Peyer's patch (tissue), 4 donors: Measurements from ENCODE around the gene PLA2G2D. TPM values are rescaled to one million over a fixed set of nuclear protein-coding genes. Genes with fewer than 3 reads are reported as not detected.

Experiments used
- DNase-seq, 3 donors: peaks; one replicate each; pipeline ENCODE4 v3.0.0-alpha.2; 2017 to 2019
- H3K27ac ChIP-seq, 4 donors: fragments of 200-600 bp; sonication (generic); one replicate each; pipeline ENCODE4 v1.5.1; 2016 to 2019
- H3K27me3 ChIP-seq, 2 donors: fragments of 200-600 bp; sonication (generic); one replicate each; pipeline ENCODE4 v1.5.1; 2019
- H3K36me3 ChIP-seq, 3 donors: fragments of 200-600 bp; sonication (generic); one replicate each; pipeline ENCODE4 v1.5.1; 2016 to 2019
- H3K4me1 ChIP-seq, 4 donors: fragments of 200-600 bp; sonication (generic); one replicate each; pipeline ENCODE4 v1.5.1; 2016 to 2019
- H3K4me3 ChIP-seq, 4 donors: fragments of 200-600 bp; sonication (generic); 1 replicate in 3 of 4; 2 replicates in 1 of 4; pipeline ENCODE4 v1.5.1; 2016 to 2019; ENCODE audit warnings: mild to moderate bottlenecking in 1 of 4
- H3K9me3 ChIP-seq, 4 donors: fragments of 200-600 bp; sonication (generic); one replicate each; pipeline ENCODE4 v1.5.1; 2016 to 2019; ENCODE audit warnings: mild to moderate bottlenecking in 1 of 4
- POLR2A ChIP-seq, 2 donors: fragments of 450-650 bp; IDR thresholded peaks; one replicate each; pipeline ENCODE4 v1.5.1; 2017; ENCODE audit warnings: antibody characterized with exemption in 2 of 2, mild to moderate bottlenecking in 2 of 2, moderate library complexity in 2 of 2
- total RNA-seq, 4 donors: library from RNA; depleted of rRNA; stranded (reverse); fragments of >200 nt; gene quantifications; one replicate each; pipeline ENCODE4 v1.1.0, GENCODE V29; 2016
- TF ChIP-seq, protein P1 (sequence below), 6 experiments: fragments of 450-650 bp in 4 of 6; fragments of 200-600 bp in 2 of 6; sonication (generic) in 1 of 6; IDR thresholded peaks; one replicate each; pipeline ENCODE4 v1.5.1; 2017 to 2019; ENCODE audit warnings: antibody characterized with exemption in 6 of 6, mild to moderate bottlenecking in 3 of 6, moderate library complexity in 1 of 6

PLA2G2D gene
- total RNA-seq, 4 donors from 2014 or later = 0.40 TPM; not detected in 3

DNA sequence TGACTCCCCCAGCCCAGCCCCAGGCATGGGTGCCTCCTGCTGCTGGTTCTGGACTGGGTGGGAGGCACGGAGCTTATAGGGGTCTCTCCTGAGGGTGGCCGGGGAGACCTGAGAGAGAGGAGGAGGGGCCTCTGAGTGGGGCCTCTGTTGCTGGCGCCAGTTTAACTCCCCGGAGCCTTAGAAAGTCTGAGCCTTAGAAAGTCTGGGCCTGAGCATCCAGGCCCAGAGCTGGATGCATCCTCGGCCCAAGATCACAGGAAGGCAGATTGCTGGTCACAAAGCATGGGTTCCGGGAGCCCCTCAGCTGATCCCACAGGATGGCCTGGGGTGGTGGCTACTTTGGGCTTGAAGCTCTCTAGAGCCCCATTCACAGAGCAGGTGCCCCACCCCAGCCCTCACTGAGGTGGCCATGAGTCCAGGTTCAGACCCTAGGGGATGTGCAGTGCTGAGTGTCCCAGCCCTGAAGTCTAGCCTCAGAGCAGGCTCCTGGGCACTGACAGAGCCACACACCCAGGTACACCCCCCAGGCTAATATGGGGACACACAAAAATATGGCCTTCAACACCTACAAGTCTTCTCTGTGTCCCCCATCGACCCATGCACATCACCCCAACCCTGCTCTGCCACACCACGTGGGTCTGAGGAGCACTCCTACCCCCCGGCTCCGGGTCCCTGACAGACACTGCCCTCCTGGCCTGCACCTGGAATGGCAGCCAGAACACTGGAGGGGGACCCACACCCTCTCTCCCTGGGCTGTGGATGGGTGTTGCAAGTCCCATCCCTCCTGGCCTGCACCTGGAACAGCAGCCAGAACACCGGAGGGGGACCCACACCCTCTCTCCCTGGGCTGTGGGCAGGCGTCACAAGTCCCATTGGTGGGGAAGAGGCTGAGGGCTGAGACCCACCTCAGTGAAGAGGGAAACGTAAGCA, 29.5 kb upstream of the PLA2G2D start:
- Histone ChIP-seq H3K4me3 (no peak overlapping the region), H3K4me1 (peaks cover 0 to 6% (median 3%) of the 10 kb centered on the region in 4 donors), H3K27ac (no peak overlapping the region), H3K27me3 (no peaks in the 10 kb centered on the region), H3K36me3 (no peaks in the 10 kb centered on the region), H3K9me3 (no peaks in the 10 kb centered on the region)
- DNase-seq = no peak
- TF ChIP-seq, protein P1, sequence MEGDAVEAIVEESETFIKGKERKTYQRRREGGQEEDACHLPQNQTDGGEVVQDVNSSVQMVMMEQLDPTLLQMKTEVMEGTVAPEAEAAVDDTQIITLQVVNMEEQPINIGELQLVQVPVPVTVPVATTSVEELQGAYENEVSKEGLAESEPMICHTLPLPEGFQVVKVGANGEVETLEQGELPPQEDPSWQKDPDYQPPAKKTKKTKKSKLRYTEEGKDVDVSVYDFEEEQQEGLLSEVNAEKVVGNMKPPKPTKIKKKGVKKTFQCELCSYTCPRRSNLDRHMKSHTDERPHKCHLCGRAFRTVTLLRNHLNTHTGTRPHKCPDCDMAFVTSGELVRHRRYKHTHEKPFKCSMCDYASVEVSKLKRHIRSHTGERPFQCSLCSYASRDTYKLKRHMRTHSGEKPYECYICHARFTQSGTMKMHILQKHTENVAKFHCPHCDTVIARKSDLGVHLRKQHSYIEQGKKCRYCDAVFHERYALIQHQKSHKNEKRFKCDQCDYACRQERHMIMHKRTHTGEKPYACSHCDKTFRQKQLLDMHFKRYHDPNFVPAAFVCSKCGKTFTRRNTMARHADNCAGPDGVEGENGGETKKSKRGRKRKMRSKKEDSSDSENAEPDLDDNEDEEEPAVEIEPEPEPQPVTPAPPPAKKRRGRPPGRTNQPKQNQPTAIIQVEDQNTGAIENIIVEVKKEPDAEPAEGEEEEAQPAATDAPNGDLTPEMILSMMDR (IDR thresholded peaks at IDR 0.05) = no peak
- no peak for TF ChIP-seq POLR2A (IDR thresholded peaks at IDR 0.05)

DNA sequence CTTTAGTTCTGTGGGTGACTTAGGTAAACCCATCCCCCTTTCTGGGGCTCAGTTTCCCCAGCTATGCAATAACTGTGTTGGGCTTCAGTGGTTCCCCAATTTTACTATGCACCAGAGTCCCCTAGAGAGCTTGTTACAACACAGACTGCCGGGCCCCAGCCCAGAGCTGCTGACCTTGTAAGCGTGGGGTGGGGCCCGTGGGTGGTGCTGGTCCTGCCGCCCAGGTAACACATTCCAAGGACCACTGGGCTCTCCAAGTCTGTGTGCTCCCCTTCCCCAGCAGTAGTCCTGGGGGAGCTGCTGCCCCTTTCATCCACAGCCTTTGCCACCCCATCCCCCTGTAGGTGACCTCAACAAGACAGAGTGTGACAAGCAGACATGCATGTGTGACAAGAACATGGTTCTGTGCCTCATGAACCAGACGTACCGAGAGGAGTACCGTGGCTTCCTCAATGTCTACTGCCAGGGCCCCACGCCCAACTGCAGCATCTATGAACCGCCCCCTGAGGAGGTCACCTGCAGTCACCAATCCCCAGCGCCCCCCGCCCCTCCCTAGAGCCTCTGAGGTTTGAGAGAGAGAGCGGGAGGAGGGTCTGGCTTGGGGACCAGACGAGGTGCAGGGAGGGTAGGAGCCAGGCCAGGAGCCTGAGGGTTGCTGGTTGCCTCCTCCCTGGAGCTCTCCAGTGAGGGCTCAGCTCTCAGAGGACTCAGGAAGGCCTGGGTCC, 28.7 kb upstream of the PLA2G2D start:
- H3K4me1 ChIP-seq = peaks cover 0 to 6% (median 3%) of the 10 kb centered on the region in 4 donors
- TF ChIP-seq, protein P1 (IDR thresholded peaks at IDR 0.05) = no peak
- TF ChIP-seq POLR2A (IDR thresholded peaks at IDR 0.05) = no peak

DNA sequence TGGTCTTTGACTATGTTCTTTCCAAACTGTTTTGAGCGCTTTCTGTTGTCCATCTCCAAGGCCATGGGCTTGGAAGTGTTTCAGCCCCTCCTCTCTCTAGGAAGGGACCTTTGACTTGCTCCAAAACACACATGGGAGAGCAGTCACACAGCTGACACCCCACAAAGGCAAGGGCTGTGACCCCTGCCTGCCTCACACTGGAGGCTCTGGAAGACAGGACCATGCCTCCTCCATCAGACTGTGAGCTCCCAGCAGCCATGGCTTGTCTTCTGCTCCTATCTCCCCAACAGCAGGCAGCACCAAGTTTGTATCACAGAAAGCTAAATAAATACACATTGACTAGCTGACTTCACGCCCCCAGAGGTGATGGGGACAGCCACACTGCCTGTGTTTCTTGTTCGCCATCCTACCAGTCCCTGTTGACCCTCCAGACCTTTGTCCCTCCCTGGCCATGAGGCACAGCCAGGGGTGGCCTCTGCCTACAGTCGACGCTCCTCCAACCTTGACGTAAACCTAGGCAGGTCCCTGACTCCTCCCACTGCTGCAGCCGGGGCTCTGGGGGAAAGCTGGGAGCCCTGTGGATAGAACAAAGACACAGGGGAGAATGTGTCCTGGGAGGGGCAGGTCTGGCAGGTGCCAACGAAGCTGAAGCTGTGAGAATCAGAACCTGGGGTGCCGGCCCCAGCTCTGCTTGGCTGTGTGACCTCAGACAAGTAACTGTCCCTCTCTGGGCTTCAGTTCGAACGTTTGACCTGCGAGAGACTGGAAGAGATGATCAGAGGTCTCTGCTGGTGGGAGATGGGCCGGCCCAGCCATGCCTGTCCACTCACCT, 24.6 kb upstream of the PLA2G2D start:
- H3K27me3 ChIP-seq = no peaks in the 10 kb centered on the region
- DNase-seq = no peak
- no peaks in the 10 kb centered on the region for H3K9me3 ChIP-seq
- TF ChIP-seq POLR2A (IDR thresholded peaks at IDR 0.05) = no peak
- TF ChIP-seq, protein P1 (IDR thresholded peaks at IDR 0.05) = no peak
- H3K4me1 ChIP-seq = no peaks in the 10 kb centered on the region
- H3K4me3 ChIP-seq = no peak overlapping the region
- no peaks in the 10 kb centered on the region for H3K36me3 ChIP-seq
- no peak overlapping the region for H3K27ac ChIP-seq

More for the DNA sequence above, 28.7 kb upstream of the PLA2G2D start:
- peak in 1 of 3 donors; percentile 27 for DNase-seq
- Histone ChIP-seq H3K4me3 (no peak overlapping the region), H3K36me3 (no peaks in the 10 kb centered on the region), H3K27ac (no peak overlapping the region), H3K27me3 (no peaks in the 10 kb centered on the region), H3K9me3 (no peaks in the 10 kb centered on the region)

DNA sequence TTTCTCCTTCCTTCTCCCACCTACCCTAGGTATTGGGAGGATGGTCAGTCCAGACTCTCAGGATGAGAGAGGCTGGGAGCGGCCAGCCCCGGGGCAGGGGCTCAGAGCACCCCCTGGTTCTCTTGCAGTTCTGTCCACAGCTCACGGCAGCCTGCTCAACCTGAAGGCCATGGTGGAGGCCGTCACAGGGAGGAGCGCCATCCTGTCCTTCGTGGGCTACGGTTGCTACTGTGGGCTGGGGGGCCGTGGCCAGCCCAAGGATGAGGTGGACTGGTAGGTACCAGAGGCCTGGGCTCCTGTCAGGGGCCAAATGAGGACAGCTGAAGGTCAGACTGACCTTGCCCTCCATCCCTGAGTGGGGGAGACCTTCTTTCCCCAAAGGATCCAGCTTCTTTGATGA, 24.0 kb upstream of the PLA2G2D start:
- Histone ChIP-seq H3K27me3 (no peaks in the 10 kb centered on the region), H3K4me3 (no peak overlapping the region), H3K9me3 (no peaks in the 10 kb centered on the region), H3K4me1 (no peaks in the 10 kb centered on the region), H3K36me3 (no peaks in the 10 kb centered on the region), H3K27ac (no peak overlapping the region)
- TF ChIP-seq, protein P1 (IDR thresholded peaks at IDR 0.05) = no peak
- TF ChIP-seq POLR2A (IDR thresholded peaks at IDR 0.05) = no peak
- DNase-seq = no peak

DNA sequence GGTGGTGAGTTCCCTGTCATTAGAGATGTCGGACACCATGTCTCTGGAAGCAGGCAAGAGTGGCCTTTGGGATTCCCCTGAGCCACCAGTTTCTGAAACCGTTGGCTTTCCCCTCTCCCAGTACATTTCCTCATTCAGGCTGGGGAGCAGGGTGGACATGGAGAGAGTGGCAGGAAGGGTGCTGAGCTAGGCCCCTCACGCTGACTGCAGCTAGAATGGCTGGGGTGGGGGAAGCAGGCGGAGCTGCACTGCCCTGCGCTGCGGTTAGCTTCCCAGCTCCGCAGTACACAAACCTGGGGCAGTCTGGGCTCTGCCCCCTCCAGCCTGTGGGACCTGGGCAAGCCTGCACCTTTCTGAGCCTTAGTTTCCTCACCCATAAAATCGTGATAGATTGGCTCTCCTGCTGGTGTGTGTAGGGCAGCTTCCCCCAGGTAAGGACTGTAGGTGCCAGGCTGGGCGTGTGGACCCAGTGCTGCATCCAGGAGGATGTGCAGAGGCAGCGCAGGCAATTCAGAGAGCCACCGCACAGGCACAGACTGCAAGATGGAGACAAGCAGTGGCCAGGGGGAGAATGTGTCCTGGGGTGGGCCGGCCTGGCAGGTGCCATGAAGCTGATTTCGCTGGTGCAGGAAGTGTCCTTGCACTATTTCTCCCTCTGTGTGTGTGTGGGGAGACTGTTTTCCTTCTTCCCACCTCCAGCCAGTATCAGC, 22.8 kb upstream of the PLA2G2D start:
- Histone ChIP-seq H3K4me3 (no peak overlapping the region), H3K27ac (no peak overlapping the region), H3K27me3 (no peaks in the 10 kb centered on the region), H3K36me3 (no peaks in the 10 kb centered on the region), H3K4me1 (no peaks in the 10 kb centered on the region), H3K9me3 (no peaks in the 10 kb centered on the region)
- TF ChIP-seq POLR2A (IDR thresholded peaks at IDR 0.05) = no peak
- TF ChIP-seq, protein P1 (IDR thresholded peaks at IDR 0.05) = no peak
- DNase-seq = peak in 1 of 3 donors; percentile 13
